Measurements from ENCODE around the gene NFKBIB.

DNA sequence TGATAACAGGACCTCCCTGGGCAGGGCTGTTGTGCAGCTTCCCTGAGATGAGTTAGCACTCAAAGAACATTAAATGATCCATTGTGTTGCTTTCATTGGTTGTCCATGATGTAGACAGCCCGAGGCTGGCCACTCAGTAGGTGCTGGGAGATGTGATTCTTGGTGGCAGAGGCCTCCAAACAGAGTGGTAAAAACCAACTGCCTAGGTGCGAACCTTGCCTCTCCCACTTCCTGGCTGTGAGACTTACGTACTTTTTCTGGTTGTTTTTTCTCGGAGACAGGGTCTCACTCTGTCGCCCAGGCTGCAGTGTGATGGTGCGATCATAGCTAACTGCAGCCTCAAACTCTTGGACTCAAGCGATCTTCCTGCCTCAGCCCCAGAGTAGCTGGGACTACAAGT is 24.6 kb downstream of the NFKBIB start:
- TF ChIP-seq CTCF (conservative IDR thresholded peaks at IDR 0.05 in 1 of 2, IDR thresholded peaks at IDR 0.05 in 1 of 2; ENCODE audit: extremely low read depth in 1 of 2, insufficient read depth in 1 of 2, low read depth in 1 of 2, low read length in 2 of 2) (no peak), EZH2 (IDR thresholded peaks at IDR 0.05; ENCODE audit: borderline replicate concordance, low read length) (no peak)
